Heart left ventricle (tissue), 16 donors: ENCODE results near the gene SCEL. TPM values are rescaled to one million over a fixed set of nuclear protein-coding genes. Genes with fewer than 3 reads are reported as not detected.

ENCODE experiments used
- ATAC-seq, 4 donors: fragments of 200-7000 bp; cut with Tn5 transposase; one replicate each; pipeline ENCODE4 v1.9.1; 2020 to 2022; ENCODE audit warnings: moderate library complexity in 4 of 4, mild to moderate bottlenecking in 3 of 4, moderate number of reproducible peaks in 1 of 4
- DNase-seq, 5 donors: peaks; one replicate each; pipeline ENCODE4 v3.0.0-alpha.2; 2020
- H3K27ac ChIP-seq, 12 donors: fragments of 200-600 bp; sonication (generic) in 4 of 12; one replicate each; pipeline versions ENCODE4 v1.5.0 to v1.8.0; 2016 to 2022; ENCODE audit warnings: mild to moderate bottlenecking in 2 of 12
- H3K27me3 ChIP-seq, 9 donors: fragments of 200-600 bp; sonication (generic) in 2 of 9; one replicate each; pipeline versions ENCODE4 v1.5.1 to v1.8.0; 2016 to 2022; ENCODE audit warnings: mild to moderate bottlenecking in 3 of 9
- H3K36me3 ChIP-seq, 9 donors: fragments of 200-600 bp; sonication (generic) in 2 of 9; one replicate each; pipeline versions ENCODE4 v1.5.0 to v1.8.0; 2018 to 2022; ENCODE audit warnings: mild to moderate bottlenecking in 2 of 9
- H3K4me1 ChIP-seq, 12 donors: fragments of 200-600 bp; sonication (generic) in 4 of 12; one replicate each; pipeline versions ENCODE4 v1.5.0 to v1.8.0; 2016 to 2022; ENCODE audit warnings: mild to moderate bottlenecking in 3 of 12
- H3K4me3 ChIP-seq, 12 donors: fragments of 200-600 bp; sonication (generic) in 4 of 12; one replicate each; pipeline versions ENCODE4 v1.5.0 to v1.8.0; 2017 to 2022; ENCODE audit warnings: mild to moderate bottlenecking in 9 of 12, moderate library complexity in 4 of 12
- H3K9me3 ChIP-seq, 12 donors: fragments of 200-600 bp; sonication (generic) in 4 of 12; one replicate each; pipeline versions ENCODE4 v1.5.0 to v1.8.0; 2016 to 2022; ENCODE audit warnings: mild to moderate bottlenecking in 1 of 12
- CTCF ChIP-seq, 12 donors: fragments of 200-600 bp; sonication (generic) in 4 of 12; IDR thresholded peaks; one replicate each; pipeline versions ENCODE4 v1.5.0 to v1.8.0; 2018 to 2022; ENCODE audit warnings: antibody characterized with exemption in 12 of 12, mild to moderate bottlenecking in 5 of 12
- POLR2A ChIP-seq, 2 donors: fragments of 450-650 bp; IDR thresholded peaks; one replicate each; pipeline ENCODE4 v1.6.1; 2017; ENCODE audit warnings: antibody characterized with exemption in 2 of 2, mild to moderate bottlenecking in 2 of 2, moderate library complexity in 2 of 2
- WGBS, 4 donors: extraction: QIAGEN DNeasy Blood & Tissue Kit in 2 of 4; methylation state at CpG; one replicate each; pipeline versions ENCODE4 v1.1.5 to v1.1.7; 2013 to 2018; 5-methylcytosine and 5-hydroxymethylcytosine counted together
- intact Hi-C, 10 donors: fragments of 100-400 bp; cut with DNase I; formaldehyde crosslinking; loops; one replicate each; pipeline versions ENCODE4 v1.11.1 to v1.14.2; 2022
- polyA plus RNA-seq, 2 donors: library from polyadenylated mRNA; stranded (reverse); fragments of 200-250 nt; gene quantifications; one replicate each; pipeline ENCODE4 v1.2.3, GENCODE V29; 2013
- total RNA-seq, 9 donors: library from RNA; depleted of rRNA in 2 of 9; stranded (reverse); fragments of >200 nt in 2 of 9; fragmentation: NEBNext Ultra II Directional in 3 of 9; extraction: Animal tissue kit (Norgen Biotek cat#: 25700) in 3 of 9; gene quantifications; one replicate each; pipeline versions ENCODE4 v1.1.0 to v1.2.4, GENCODE V29; 2016 to 2023
- donor health status: ischemic (EF 13 %, LVEDD 7.1; RV severe dilation, severe dysfunction).
- donor health status: healthy with polysubstance abuse.
- donor health status: DM: no; HTN: yes; CAD: no.
- donor health status: DM: no; HTN: no; CAD: no.
- donor health status: ischemic (EF 25% LVEDD 6.9; RV normal size, moderate dysfunction).
- donor health status: ischemic (EF 25% LVEDD 5.7; RV mildly dilated, moderate dysfunction).
- donor health status: healthy.
- donor health status: DM: yes; HTN: yes; CAD: no.
- donor health status: ischemic (EF 35%, LVEDD 5.7; RV mildly dilated, moderate dysfunction).
- donor health status: nonischemic (EF 11% LVEDD 7.7; RV severe dilation, severe dysfunction).
- donor health status: DM: yes; HTN: yes; CAD: no.
- donor health status: PGD.
- donor health status: ischemic (EF 29% LVEDD 5.4; RV normal size, mild dysfunction).
- donor health status: nonischemic (EF 23%, LVEDD 6.1; RV moderate dilation, normal function).

The SCEL gene
- total and polyA plus RNA-seq, 11 donors, result 0.04 to 2.0 TPM; not detected in 9

- no peak for ATAC-seq
- Histone ChIP-seq H3K36me3 (no peaks in the 10 kb centered on the region), H3K9me3 (peaks cover 0 to under 1% (median 0%) of the 10 kb centered on the region in 12 donors), H3K4me3 (no peak overlapping the region), H3K27ac (no peak overlapping the region), H3K4me1 (peaks cover 0 to 13% (median 0%) of the 10 kb centered on the region in 12 donors), H3K27me3 (peaks cover 0 to 3% (median 0%) of the 10 kb centered on the region in 9 donors)
- no peak for DNase-seq
- intact Hi-C loops, result loop anchor here in 1 of 10 donors (10.0 kb wide), 1 partner anchor 658 kb away; no protein-coding TSS in a partner anchor
- TF ChIP-seq POLR2A (IDR thresholded peaks at IDR 0.05) (no peak), CTCF (IDR thresholded peaks at IDR 0.05) (no peak)
- 46 to 59% (median 52%) methylated on average over 2 of the region's 2 CpGs for WGBS, 4 donors
Observed at GRCh38 chr13:77692746-77693448, 157.4 kb downstream of the SCEL start.

- WGBS, 4 donors, result 70 to 81% (median 77%) methylated on average over 2 of the region's 2 CpGs
- intact Hi-C loops, result loop anchor here in 1 of 10 donors (10.0 kb wide), 1 partner anchor 659 kb away; no protein-coding TSS in a partner anchor
- TF ChIP-seq CTCF (IDR thresholded peaks at IDR 0.05), result no peak
- no peak for TF ChIP-seq POLR2A (IDR thresholded peaks at IDR 0.05)
- Histone ChIP-seq H3K4me1 (peaks cover 0 to 17% (median 0%) of the 10 kb centered on the region in 12 donors), H3K27me3 (peaks cover 0 to 3% (median 0%) of the 10 kb centered on the region in 9 donors), H3K4me3 (no peak overlapping the region), H3K36me3 (no peaks in the 10 kb centered on the region), H3K9me3 (no peaks in the 10 kb centered on the region), H3K27ac (no peak overlapping the region)
- ATAC-seq (no peak), DNase-seq (no peak)
Observed at GRCh38 chr13:77693449-77693940, 158.0 kb downstream of the SCEL start.

Other genes with a start within 250 kb of the SCEL start
- 10 to 100 TPM; 32.9 to 85.6 (median 64.9) TPM for gene MYCBP2, start 208.6 kb upstream of the SCEL start, total RNA-seq
- 10 to 100 TPM; 15.7 to 30.7 TPM for gene MYCBP2, start 208.6 kb upstream of the SCEL start, polyA plus RNA-seq
- 10 to 100 TPM in 2 of 9 donors, 1 to 10 TPM in 7; 5.1 to 14.9 (median 7.2) TPM for gene SLAIN1, start 162.0 kb downstream of the SCEL start, total RNA-seq
- gene SLAIN1, start 162.0 kb downstream of the SCEL start, polyA plus RNA-seq, result 1 to 10 TPM; 2.3 to 4.2 TPM